WERI-Rb-1 (cell line): ENCODE measurements around the gene MAML2.

ENCODE experiments used
- DNase-seq: peaks from one replicate; pipeline ENCODE4 v3.0.0-alpha.2; 2020
- H3K27ac ChIP-seq: fragments of 250-450 bp; sonication (Bioruptor Pico); 2 replicates; pipeline ENCODE4 v1.5.1; 2020; ENCODE audit warnings: mild to moderate bottlenecking, moderate library complexity
- H3K27me3 ChIP-seq: fragments of 250-450 bp; sonication (Bioruptor Pico); 2 replicates; pipeline ENCODE4 v1.5.1; 2021; ENCODE audit warnings: mild to moderate bottlenecking, low read depth, moderate library complexity; ENCODE audit not compliant: insufficient read depth, severe bottlenecking
- H3K36me3 ChIP-seq: fragments of 250-450 bp; sonication (Bioruptor Pico); 2 replicates; pipeline ENCODE4 v1.5.1; 2020; ENCODE audit warnings: mild to moderate bottlenecking, moderate library complexity
- H3K4me3 ChIP-seq: 2 replicates; pipeline ENCODE4 v1.5.1; 2011; ENCODE audit warnings: low read depth, mild to moderate bottlenecking, control low read depth, low read length
- H3K9me3 ChIP-seq: fragments of 250-450 bp; sonication (Bioruptor Pico); 2 replicates; pipeline ENCODE4 v1.5.1; 2021; ENCODE audit warnings: mild to moderate bottlenecking, moderate library complexity; ENCODE audit not compliant: severe bottlenecking
- TF ChIP-seq, protein P1 (sequence below): IDR thresholded peaks from 2 replicates; pipeline ENCODE4 v1.5.1; 2011; ENCODE audit warnings: low read depth, mild to moderate bottlenecking, control low read depth, inconsistent platforms, low read length

MAML2 gene

GRCh38 chr11:96279896-96280290 lies 63.1 kb downstream of the MAML2 start:
- TF ChIP-seq, protein P1, sequence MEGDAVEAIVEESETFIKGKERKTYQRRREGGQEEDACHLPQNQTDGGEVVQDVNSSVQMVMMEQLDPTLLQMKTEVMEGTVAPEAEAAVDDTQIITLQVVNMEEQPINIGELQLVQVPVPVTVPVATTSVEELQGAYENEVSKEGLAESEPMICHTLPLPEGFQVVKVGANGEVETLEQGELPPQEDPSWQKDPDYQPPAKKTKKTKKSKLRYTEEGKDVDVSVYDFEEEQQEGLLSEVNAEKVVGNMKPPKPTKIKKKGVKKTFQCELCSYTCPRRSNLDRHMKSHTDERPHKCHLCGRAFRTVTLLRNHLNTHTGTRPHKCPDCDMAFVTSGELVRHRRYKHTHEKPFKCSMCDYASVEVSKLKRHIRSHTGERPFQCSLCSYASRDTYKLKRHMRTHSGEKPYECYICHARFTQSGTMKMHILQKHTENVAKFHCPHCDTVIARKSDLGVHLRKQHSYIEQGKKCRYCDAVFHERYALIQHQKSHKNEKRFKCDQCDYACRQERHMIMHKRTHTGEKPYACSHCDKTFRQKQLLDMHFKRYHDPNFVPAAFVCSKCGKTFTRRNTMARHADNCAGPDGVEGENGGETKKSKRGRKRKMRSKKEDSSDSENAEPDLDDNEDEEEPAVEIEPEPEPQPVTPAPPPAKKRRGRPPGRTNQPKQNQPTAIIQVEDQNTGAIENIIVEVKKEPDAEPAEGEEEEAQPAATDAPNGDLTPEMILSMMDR = no peak
- no peak overlapping the region for H3K27ac ChIP-seq
- DNase-seq = no peak
- H3K36me3 ChIP-seq = peaks cover 4% of the 10 kb centered on the region; the same call in 1 of the 2 replicates
- no peaks in the 10 kb centered on the region for H3K9me3 ChIP-seq
- no peak overlapping the region for H3K4me3 ChIP-seq
- H3K27me3 ChIP-seq = no peaks in the 10 kb centered on the region

GRCh38 chr11:96279018-96279895 lies 63.7 kb downstream of the MAML2 start:
- no peak for DNase-seq
- H3K36me3 ChIP-seq = peaks cover 4% of the 10 kb centered on the region; the same call in 1 of the 2 replicates
- H3K27me3 ChIP-seq = no peaks in the 10 kb centered on the region
- TF ChIP-seq, protein P1 = no peak
- H3K9me3 ChIP-seq = no peaks in the 10 kb centered on the region
- no peak overlapping the region for H3K27ac ChIP-seq
- H3K4me3 ChIP-seq = no peak overlapping the region

DNA sequence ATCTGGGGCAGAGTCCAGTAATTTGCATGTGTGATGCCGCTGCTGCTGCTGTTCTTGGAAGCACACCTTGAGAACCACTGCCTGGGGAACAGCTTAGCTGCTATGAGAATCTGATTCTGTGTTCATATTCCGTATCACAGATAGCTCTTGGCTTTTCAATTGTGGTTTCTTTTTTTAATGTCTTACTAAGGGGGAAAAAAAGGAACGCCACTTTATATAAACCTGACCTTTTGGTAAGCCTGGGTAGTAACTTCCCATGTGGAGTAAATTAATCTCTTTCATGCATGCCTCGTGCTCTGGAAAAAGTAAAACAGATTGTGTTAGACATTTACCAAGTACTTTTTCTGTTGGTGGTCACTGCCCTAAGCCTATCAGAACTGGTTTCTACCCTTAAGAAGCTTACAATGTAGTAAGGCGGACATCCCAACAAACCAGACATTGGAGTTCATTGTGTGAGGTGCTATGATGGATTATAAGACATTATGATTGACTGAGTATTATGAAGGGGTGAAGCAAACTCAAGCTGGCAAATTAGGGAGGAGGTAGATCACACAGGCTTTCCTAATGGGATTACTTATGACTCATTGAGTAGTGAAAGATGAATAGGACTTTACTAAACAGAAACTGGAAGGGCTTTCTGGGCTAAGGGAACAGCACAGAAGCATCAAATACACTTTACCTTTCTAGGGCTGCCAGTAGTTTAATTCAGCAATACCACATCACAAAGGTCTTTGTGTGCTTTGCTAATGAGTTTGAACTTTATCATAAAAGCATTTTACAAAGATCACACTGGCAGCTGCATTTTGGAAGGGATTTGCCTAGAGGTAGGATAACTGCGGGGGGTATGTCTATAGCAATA lies 64.7 kb downstream of the MAML2 start:
- peak; percentile 38 for DNase-seq
- H3K27me3 ChIP-seq = no peaks in the 10 kb centered on the region
- H3K4me3 ChIP-seq = no peak overlapping the region
- TF ChIP-seq, protein P1 = no peak
- H3K9me3 ChIP-seq = no peaks in the 10 kb centered on the region
- H3K36me3 ChIP-seq = peaks cover 4% of the 10 kb centered on the region; the same call in 1 of the 2 replicates
- H3K27ac ChIP-seq = peak overlapping the region; percentile 46

- Histone ChIP-seq H3K27ac (peak overlapping the region; percentile 46), H3K4me3 (no peak overlapping the region), H3K27me3 (no peaks in the 10 kb centered on the region), H3K36me3 (peaks cover 4% of the 10 kb centered on the region; the same call in 1 of the 2 replicates), H3K9me3 (no peaks in the 10 kb centered on the region)
- DNase-seq = no peak
- TF ChIP-seq, protein P1 = no peak
Observed at GRCh38 chr11:96277696-96278038, 65.3 kb downstream of the MAML2 start.

GRCh38 chr11:96276836-96277235 lies 66.2 kb downstream of the MAML2 start:
- no peaks in the 10 kb centered on the region for H3K9me3 ChIP-seq
- peaks cover 4% of the 10 kb centered on the region for H3K36me3 ChIP-seq
- no peaks in the 10 kb centered on the region for H3K27me3 ChIP-seq
- TF ChIP-seq, protein P1 = no peak
- H3K27ac ChIP-seq = no peak overlapping the region; the same call in 1 of the 2 replicates
- H3K4me3 ChIP-seq = no peak overlapping the region
- DNase-seq = no peak
